HepG2 (cell line): ENCODE data around the gene GLCE. TPM values are rescaled to one million over a fixed set of nuclear protein-coding genes. Genes with fewer than 3 reads are reported as not detected.
A peak's percentile ranks its signal among the peaks of the same experiment; 100 is the strongest.

Experiments
- AKAP8 ChIP-seq: sonication (generic); formaldehyde crosslinking; IDR thresholded peaks from 2 replicates; pipeline ENCODE4 v1.5.1; 2020; ENCODE audit warnings: mild to moderate bottlenecking, missing genetic modification reagents
- ARNT2 ChIP-seq: sonication (generic); formaldehyde crosslinking; IDR thresholded peaks from 2 replicates; pipeline ENCODE4 v1.8.0; 2022; ENCODE audit warnings: mild to moderate bottlenecking, low read depth, missing genetic modification reagents, moderate library complexity
- ATF1 ChIP-seq: IDR thresholded peaks from 2 replicates; pipeline ENCODE4 v1.6.1; 2016; ENCODE audit warnings: mild to moderate bottlenecking, control low read depth
- DBP ChIP-seq: sonication (generic); formaldehyde crosslinking; IDR thresholded peaks from 2 replicates; pipeline ENCODE4 v1.4.0; 2020; ENCODE audit warnings: missing genetic modification reagents; ENCODE audit errors: not compliant biosample characterization
- ELF4 ChIP-seq: sonication (generic); formaldehyde crosslinking; IDR thresholded peaks from 2 replicates; pipeline ENCODE4 v1.5.0; 2020; ENCODE audit warnings: missing genetic modification reagents, mild to moderate bottlenecking, moderate library complexity, borderline replicate concordance
- FUBP1 ChIP-seq: sonication (generic); formaldehyde crosslinking; IDR thresholded peaks from 2 replicates; pipeline ENCODE4 v1.5.1; 2020; ENCODE audit warnings: missing genetic modification reagents, mild to moderate bottlenecking, borderline replicate concordance
- KDM1A ChIP-seq: IDR thresholded peaks from 2 replicates; pipeline ENCODE4 v1.6.1; 2016; ENCODE audit warnings: missing compliant biosample characterization
- MAFG ChIP-seq: sonication (generic); formaldehyde crosslinking; IDR thresholded peaks from 2 replicates; pipeline ENCODE4 v1.5.1; 2020; ENCODE audit warnings: mild to moderate bottlenecking, missing genetic modification reagents
- POLR2AphosphoS5 ChIP-seq: IDR thresholded peaks from 2 replicates; pipeline ENCODE4 v1.6.1; 2012; ENCODE audit warnings: low read depth, low read length
- SOX6 ChIP-seq, 2 experiments: fragments of 450-650 bp in 1 of 2; sonication (generic) in 1 of 2; formaldehyde crosslinking in 1 of 2; IDR thresholded peaks; 2 replicates each; pipeline versions ENCODE4 v1.4.0 to v1.6.1; 2017 to 2020; ENCODE audit warnings: antibody characterized with exemption in 1 of 2, mild to moderate bottlenecking in 1 of 2, missing genetic modification reagents in 1 of 2
- ZNF260 ChIP-seq: sonication (generic); formaldehyde crosslinking; IDR thresholded peaks from 2 replicates; pipeline ENCODE4 v1.4.0; 2020; ENCODE audit warnings: missing genetic modification reagents, low read depth, mild to moderate bottlenecking, borderline replicate concordance
- ZNF407 ChIP-seq: sonication (generic); formaldehyde crosslinking; IDR thresholded peaks from one replicate; pipeline ENCODE4 v1.5.1; 2020; ENCODE audit warnings: mild to moderate bottlenecking, missing genetic modification reagents; ENCODE audit errors: not compliant biosample characterization
- ZNF598 ChIP-seq: sonication (generic); formaldehyde crosslinking; IDR thresholded peaks from 2 replicates; pipeline ENCODE4 v1.5.1; 2020; ENCODE audit warnings: mild to moderate bottlenecking, missing genetic modification reagents, borderline replicate concordance
- polyA plus RNA-seq, 8 experiments: library from polyadenylated mRNA; depleted of rRNA in 3 of 8; stranded (reverse) in 7 of 8; unstranded in 1 of 8; fragments of >200 nt; fragmentation: Illumina TruSeq in 4 of 8; extraction: Trizol in 4 of 8; gene quantifications; 2 replicates each; pipeline versions ENCODE4 v1.2.1 to v1.2.3, GENCODE V29; 2011 to 2016; ENCODE audit warnings: low read depth in 4 of 8, missing spikeins in 1 of 8, mixed read lengths in 1 of 8; ENCODE audit not compliant: insufficient read depth in 1 of 8
- total RNA-seq, 5 experiments: library from RNA; depleted of rRNA; stranded (reverse); fragments of >200 nt; fragmentation: Illumina TruSeq; extraction: Trizol; gene quantifications; 2 replicates each; pipeline ENCODE4 v1.2.3, GENCODE V29; 2016; ENCODE audit warnings: low read depth in 1 of 5
- TF ChIP-seq, protein P1 (sequence below): sonication (generic); formaldehyde crosslinking; conservative IDR thresholded peaks from 2 replicates; pipeline ENCODE4 v1.8.0; 2022; ENCODE audit warnings: low read depth, missing genetic modification reagents

GLCE gene
- total and polyA plus RNA-seq, 2 of the 13 experiments (the other 11 are each of a cell fraction or from before 2014, with no cell fraction given) = 12.9 to 23.4 TPM

DNA sequence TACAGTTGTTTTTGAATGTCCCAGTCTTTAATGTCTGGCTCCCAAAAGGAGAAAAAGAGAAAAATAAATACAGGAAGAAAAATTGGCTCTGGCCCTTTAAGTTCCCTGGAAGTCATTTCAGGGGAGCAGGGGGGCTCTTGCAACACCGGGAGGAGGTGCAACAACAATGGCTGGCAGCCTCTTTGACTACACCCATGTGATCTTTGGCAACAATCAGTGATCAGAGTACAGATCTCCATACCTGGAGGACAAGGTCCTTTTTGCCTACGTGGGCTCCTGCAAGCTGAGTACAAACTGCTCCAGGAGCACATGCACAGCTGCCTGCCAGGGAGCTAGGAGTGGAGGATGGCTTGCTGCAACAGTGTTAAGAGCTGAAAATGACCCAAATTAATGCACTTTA lies 63.9 kb downstream of the GLCE start (continued):
- TF ChIP-seq DBP (CRISPR knock-in tag) (no peak), AKAP8 (CRISPR knock-in tag) (no peak), ELF4 (no peak), ZNF260 (CRISPR knock-in tag) (no peak), MAFG (no peak), ARNT2 (CRISPR knock-in tag) (no peak), ZNF407 (CRISPR knock-in tag) (no peak), ZNF598 (no peak), SOX6 (IDR thresholded peaks at IDR 0.05) (no peak), SOX6 (CRISPR knock-in tag; IDR thresholded peaks at IDR 0.05) (peak; percentile 99), POLR2AphosphoS5 (peak; percentile 75), FUBP1 (CRISPR knock-in tag) (no peak), KDM1A (CRISPR knock-in tag) (peak; percentile 52; the same call in 1 of the 2 replicates), ATF1 (peak; percentile 57; the same call in 1 of the 2 replicates)
- TF ChIP-seq, protein P1, sequence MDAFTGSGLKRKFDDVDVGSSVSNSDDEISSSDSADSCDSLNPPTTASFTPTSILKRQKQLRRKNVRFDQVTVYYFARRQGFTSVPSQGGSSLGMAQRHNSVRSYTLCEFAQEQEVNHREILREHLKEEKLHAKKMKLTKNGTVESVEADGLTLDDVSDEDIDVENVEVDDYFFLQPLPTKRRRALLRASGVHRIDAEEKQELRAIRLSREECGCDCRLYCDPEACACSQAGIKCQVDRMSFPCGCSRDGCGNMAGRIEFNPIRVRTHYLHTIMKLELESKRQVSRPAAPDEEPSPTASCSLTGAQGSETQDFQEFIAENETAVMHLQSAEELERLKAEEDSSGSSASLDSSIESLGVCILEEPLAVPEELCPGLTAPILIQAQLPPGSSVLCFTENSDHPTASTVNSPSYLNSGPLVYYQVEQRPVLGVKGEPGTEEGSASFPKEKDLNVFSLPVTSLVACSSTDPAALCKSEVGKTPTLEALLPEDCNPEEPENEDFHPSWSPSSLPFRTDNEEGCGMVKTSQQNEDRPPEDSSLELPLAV (CRISPR knock-in tag) = no peak
